ENCODE measurements around the gene UTRN.
A peak's percentile ranks its signal among the peaks of the same experiment; 100 is the strongest.

Gene UTRN

GRCh38 chr6:144283646-144284477, 1.3 kb upstream of the UTRN start:
- DNase-seq (ENCODE audit: low spot score), result peak; percentile 20

GRCh38 chr6:144284478-144284782, 705 bp upstream of the UTRN start:
- no peak for DNase-seq (ENCODE audit: low spot score)

- DNase-seq (ENCODE audit: low spot score), result no peak
Measured at GRCh38 chr6:144285548-144285797, 338 bp downstream of the UTRN start.

GRCh38 chr6:144285798-144286502, 815 bp downstream of the UTRN start:
- DNase-seq (ENCODE audit: low spot score), result peak; percentile 74

GRCh38 chr6:144286503-144287393, 1.6 kb downstream of the UTRN start:
- DNase-seq (ENCODE audit: low spot score), result peak; percentile 80

GRCh38 chr6:144289006-144289405, 3.9 kb downstream of the UTRN start:
- no peak for DNase-seq (ENCODE audit: low spot score)

- no peak for DNase-seq (ENCODE audit: low spot score)
Measured at GRCh38 chr6:144292372-144292771, 7.2 kb downstream of the UTRN start.

- peak; percentile 50 for DNase-seq (ENCODE audit: low spot score)
Measured at GRCh38 chr6:144294016-144294415, 8.9 kb downstream of the UTRN start.

GRCh38 chr6:144295211-144295610, 10.1 kb downstream of the UTRN start:
- no peak for DNase-seq (ENCODE audit: low spot score)

GRCh38 chr6:144295981-144296767, 11.0 kb downstream of the UTRN start:
- no peak for DNase-seq (ENCODE audit: low spot score)

GRCh38 chr6:144296973-144297372, 11.8 kb downstream of the UTRN start:
- no peak for DNase-seq (ENCODE audit: low spot score)

- no peak for DNase-seq (ENCODE audit: low spot score)
Measured at GRCh38 chr6:144297511-144298100, 12.5 kb downstream of the UTRN start.

GRCh38 chr6:144298194-144298593, 13.1 kb downstream of the UTRN start:
- no peak for DNase-seq (ENCODE audit: low spot score)

- DNase-seq (ENCODE audit: low spot score), result no peak
Measured at GRCh38 chr6:144298916-144299315, 13.8 kb downstream of the UTRN start.

GRCh38 chr6:144302701-144303372, 17.7 kb downstream of the UTRN start:
- DNase-seq (ENCODE audit: low spot score), result peak; percentile 16

- DNase-seq (ENCODE audit: low spot score), result no peak
Measured at GRCh38 chr6:144304223-144304848, 19.2 kb downstream of the UTRN start.

- no peak for DNase-seq (ENCODE audit: low spot score)
Measured at GRCh38 chr6:144305567-144305966, 20.4 kb downstream of the UTRN start.

- DNase-seq (ENCODE audit: low spot score), result no peak
Measured at GRCh38 chr6:144305985-144306384, 20.9 kb downstream of the UTRN start.

- DNase-seq (ENCODE audit: low spot score), result no peak
Measured at GRCh38 chr6:144307880-144308279, 22.7 kb downstream of the UTRN start.

- DNase-seq (ENCODE audit: low spot score), result no peak
Measured at GRCh38 chr6:144310765-144311164, 25.6 kb downstream of the UTRN start.

- DNase-seq (ENCODE audit: low spot score), result no peak
Measured at GRCh38 chr6:144311361-144311760, 26.2 kb downstream of the UTRN start.

Measured in AG20443 (cell line).